HT-29 (cell line): ENCODE data around the gene GAR1. TPM values are rescaled to one million over a fixed set of nuclear protein-coding genes. Genes with fewer than 3 reads are reported as not detected.
"Not testable (repeated sequence)": the region's sequence is repeated elsewhere in the genome, so short reads cannot be mapped to it uniquely, and the experiment has no call there.

ENCODE experiments used
- DNase-seq: peaks from one replicate; pipeline ENCODE4 v3.0.0-alpha.2; 2015; ENCODE audit warnings: low spot score
- total RNA-seq: library from RNA; depleted of rRNA; stranded (reverse); fragments of >200 nt; shearing (Covaris generic); gene quantifications from 2 replicates; pipeline ENCODE4 v1.2.3, GENCODE V29; 2014; rRNA removed

The GAR1 gene
- total RNA-seq, 1 experiment from 2014 or later, result 8.5 TPM

DNA sequence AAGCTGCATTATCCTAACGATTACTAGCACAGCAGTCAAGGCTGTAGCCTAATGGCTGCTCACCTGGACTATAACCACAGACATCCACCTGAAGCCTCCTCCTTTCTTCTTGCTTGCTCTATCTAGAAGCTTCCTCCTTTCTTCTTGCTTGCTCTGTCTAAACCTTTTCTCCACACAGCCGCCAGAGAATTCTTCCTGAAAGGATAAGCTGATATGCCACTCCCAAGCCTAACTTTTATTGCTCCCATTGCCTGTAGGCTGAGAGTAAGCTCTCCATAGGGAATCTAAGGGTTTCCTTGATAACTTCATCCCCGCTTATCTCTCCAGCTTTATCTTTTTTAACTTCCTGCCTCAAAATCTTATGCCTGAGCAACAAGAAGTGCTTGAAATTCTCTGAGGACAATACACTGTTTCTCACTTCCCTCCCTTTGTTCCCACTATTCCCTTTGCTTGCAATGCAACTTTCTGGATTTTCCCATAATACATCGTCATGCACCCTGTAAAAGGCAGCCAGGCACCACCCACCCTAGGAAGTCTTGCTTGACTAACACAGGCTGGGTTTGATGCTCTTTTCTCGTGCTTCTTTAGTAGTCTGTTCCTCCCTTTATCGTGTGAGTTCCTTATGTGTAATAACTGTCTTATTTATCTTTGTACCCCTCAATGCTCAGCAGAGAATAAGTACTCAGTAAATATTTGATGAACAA is 31.0 kb downstream of the GAR1 start:
- no peak for DNase-seq

GRCh38 chr4:109847896-109848442 is 32.4 kb downstream of the GAR1 start, which contains the start of gene LRIT3:
TSS of gene LRIT3 (plus strand) at chr4:109848107. CDS start at chr4:109848202, 95 bp downstream.
- DNase-seq, result no peak

DNA sequence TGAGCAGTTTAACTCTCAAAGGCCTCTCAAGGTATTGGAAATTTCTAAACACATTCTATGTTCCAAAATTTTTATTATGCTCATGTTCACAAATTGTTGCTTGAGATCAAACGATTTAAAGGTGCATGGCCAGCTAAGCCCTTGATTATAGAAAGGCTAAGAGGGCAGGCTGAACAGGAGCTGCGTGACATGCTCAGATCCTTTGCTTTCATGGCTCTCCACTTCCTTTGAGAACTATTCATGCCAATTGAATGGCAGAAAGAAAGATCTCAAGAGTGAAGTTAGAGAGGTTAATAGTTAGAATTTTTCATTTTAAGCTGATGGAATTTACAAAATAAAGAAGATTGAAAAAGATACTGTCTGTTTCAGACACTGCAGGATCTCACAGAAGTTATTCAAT is 32.9 kb downstream of the GAR1 start:
- no peak for DNase-seq

- no peak for DNase-seq
These were observed 35.0 kb downstream of the GAR1 start for GRCh38 chr4:109850601-109851000.

GRCh38 chr4:109859426-109860300 is 44.1 kb downstream of the GAR1 start:
- not testable (repeated sequence) for DNase-seq

- no peak for DNase-seq
These were observed 45.7 kb downstream of the GAR1 start for GRCh38 chr4:109861271-109861670.

- no peak for DNase-seq
These were observed 46.5 kb downstream of the GAR1 start for GRCh38 chr4:109861916-109862511.

- no peak for DNase-seq
These were observed 48.6 kb downstream of the GAR1 start for GRCh38 chr4:109864134-109864533.

DNA sequence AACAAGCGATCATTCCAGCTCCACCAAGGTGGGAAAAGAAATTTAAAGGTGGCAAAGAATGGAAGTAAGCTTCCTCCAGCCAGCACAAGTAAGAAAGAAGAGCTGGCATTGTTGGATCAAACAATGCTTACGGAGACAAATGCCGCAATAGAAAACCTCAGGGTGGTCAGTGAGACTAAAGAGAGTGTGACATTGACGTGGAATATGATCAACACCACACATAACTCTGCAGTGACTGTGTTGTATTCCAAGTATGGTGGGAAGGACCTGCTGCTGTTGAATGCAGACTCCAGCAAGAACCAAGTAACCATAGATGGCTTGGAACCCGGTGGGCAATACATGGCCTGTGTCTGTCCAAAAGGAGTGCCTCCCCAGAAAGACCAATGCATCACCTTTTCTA is 54.5 kb downstream of the GAR1 start:
- no peak for DNase-seq

GRCh38 chr4:109872065-109872464 is 56.5 kb downstream of the GAR1 start:
- DNase-seq, result no peak

- DNase-seq, result no peak
These were observed 57.5 kb downstream of the GAR1 start for GRCh38 chr4:109872950-109873656.

DNA sequence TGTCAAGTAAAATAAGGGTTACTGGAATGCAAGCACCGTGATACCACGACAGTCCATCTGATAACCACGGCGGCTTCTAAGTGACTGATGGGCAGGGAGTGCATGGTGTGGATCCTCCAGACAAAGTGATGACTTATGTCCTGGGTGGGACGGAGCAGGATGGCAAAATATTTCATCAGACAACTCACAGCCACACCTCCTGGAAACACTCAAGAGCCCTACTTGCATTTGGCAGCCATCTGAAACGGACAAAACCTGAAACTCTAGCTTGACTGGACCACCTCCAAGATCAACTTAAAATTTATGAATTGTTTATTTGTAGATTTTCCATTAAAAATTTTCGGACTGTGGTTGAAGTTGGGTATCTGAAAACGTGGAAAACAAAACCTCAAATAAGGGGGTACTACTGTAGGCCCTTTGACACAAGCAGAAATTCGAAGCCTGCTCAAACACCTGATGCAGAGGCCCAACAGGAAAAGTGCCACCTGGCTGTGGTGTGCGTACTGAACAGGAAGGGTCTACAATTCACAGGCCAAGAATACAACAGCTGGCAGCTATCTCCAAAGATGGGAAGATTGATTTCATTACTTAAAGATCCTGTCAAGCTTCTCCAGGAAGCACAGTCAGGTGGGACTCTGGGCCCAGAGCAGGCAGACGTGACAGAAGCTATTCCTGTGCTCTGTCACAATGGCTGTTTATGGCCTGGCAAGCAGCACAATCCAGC is 58.4 kb downstream of the GAR1 start:
- no peak for DNase-seq

Other genes starting within 250 kb of the GAR1 start
- 21.7 and 27.0 TPM in 2 replicates for gene CASP6, start 112.3 kb upstream of the GAR1 start, total RNA-seq
- gene PLA2G12A, start 85.7 kb upstream of the GAR1 start, total RNA-seq, result 30.7 and 33.1 TPM in 2 replicates
- gene CFI, start 13.8 kb upstream of the GAR1 start, total RNA-seq, result 0.20 TPM in 1 of 2 replicates, not detected in the other
- not detected in 2 replicates for gene RRH, start 12.2 kb downstream of the GAR1 start, total RNA-seq
- gene LRIT3, start 32.3 kb downstream of the GAR1 start, total RNA-seq, result 0.03 TPM in 1 of 2 replicates, not detected in the other
- 0.68 and 1.0 TPM in 2 replicates for gene EGF, start 97.1 kb downstream of the GAR1 start, total RNA-seq